Activated CD8-positive, alpha-beta memory T cell treated with anti-CD3 and anti-CD28 coated beads, Interleukin-2, amount 50 U/mL, for 4 hours (primary cell): ENCODE data around the gene NDUFA11.

Experiments used
- DNase-seq: peaks from one replicate; pipeline ENCODE4 v3.0.0-alpha.2; 2020

The NDUFA11 gene

DNA sequence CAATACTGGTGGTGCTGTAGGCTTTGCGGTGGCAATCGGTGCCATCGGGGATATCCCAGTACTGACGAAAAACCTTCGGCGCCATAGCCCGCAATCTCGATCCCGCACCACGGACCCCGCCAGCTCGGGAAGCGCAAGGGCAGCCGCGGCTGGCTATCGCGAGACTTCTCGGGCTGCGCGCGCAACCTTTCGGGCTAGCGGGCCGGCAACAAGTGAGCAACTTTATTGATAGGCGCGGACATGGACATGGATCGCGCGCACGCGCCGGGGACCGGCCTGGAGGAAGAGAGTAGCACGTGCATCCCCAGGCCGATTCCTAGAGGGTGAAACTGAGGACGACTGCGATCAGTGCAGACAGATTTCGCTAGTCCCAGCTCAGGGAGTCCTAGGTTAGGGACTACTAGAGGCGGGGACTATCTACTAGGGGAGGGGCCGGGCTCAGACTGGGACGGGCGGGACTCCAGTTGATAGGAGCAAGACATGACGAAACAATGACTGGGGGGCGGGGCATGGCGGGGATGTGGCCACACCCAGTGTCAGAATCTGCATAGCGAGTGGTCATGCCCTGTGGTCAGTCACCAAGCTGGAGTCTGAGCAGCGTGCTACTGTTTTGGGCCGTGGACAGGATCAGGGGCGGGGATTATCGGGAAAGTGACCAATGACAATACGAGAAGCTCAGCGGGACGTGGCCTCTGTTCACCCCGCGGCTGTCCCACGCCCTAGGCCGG, at the start of gene NDUFA11:
TSS of gene NDUFA11 (minus strand) at position 167 of the 728 bp plus-strand sequence. CDS start at position 85, 82 bp downstream.
- peak; percentile 96 for DNase-seq

DNA sequence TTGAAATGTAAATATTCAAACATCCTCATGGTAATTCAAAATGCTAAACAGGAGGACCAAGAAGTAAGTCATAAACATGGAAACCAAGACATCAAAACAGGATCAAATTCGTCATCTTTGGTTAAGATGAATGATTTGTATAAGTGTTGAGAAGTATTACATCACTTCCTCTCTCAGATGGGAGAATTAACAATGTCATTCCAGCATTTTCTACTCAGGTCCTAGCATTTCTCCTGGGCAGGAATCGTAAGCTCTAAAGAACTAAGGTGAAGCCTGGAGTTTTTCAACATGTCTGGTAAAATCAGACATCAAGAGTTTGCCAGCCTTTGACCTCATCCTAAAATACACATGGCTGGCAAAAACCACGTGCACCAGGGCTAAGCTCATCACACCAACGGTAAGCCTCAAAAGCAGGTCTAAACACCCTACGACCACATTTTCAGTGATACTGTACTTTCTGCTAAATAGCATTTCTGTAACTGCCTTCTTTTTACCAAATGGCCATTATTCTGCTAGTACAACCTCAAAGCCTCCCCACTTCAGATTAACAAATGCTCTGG, 49.5 kb upstream of the NDUFA11 start:
- DNase-seq: no peak

DNA sequence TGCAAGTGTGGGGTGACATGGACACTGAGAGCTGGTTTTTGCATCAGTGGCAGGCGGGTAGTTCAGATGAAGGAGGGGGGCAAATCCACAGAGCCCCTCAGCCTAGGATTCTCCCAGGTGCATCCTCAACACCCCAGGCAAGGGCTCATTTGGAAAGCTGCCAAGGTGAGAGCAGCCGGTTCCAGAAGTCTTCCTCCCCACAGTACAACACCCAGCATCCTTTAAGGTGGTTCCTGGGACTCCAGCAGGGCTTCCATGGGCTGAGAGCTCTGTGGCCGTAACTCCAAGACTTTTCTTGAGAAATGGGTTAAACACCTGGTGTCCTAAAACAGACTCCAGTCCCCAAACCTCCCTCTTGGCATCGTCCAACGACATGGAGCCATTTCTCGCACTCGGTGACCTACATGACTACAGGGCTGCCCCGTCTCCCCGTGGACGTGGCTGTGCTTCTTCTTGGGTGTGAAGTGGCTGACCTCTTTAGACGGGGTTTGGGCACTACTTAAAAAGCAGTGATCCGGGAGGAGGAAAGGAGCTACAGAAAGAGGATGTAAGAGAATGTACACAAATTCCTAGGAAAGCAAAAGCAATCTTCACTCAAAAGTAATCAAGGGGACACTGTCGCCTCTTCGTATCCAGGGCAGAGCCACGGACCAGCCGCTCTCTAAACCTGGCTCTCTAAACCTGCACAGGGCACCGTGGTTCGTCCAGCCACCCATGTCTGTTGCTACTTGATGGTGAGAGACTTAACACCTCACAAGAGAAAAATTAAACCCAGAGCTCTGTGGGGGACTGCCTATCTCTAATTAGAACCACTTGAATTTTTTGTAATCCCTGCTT, 48.8 kb upstream of the NDUFA11 start:
- no peak for DNase-seq

DNA sequence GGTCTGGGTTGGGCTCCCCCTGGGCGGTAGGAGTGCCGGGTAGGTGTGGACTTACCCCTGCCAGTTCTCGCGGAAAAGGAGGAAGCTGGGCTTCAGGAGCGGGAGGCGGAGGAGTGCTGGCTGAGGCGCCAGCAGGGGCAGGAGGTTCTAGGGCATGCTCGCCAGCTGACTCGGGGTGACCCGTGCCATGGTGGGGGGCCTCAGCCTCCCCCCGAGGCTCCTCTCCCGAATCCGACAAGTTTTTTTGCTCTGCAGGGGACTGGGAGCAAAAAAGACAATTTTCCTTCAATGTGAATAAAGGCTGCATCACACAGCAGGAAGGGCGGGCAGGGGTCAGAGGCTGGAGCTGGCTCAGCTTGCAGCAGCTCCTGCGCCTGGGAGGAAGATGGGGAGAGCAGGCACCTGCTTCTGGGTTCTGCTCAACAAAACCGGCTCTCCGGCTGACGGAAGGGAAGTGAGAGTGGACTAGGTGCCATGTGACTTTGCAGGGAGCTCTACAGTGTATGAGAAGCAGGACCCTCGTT, 47.8 kb upstream of the NDUFA11 start:
- DNase-seq: no peak

DNA sequence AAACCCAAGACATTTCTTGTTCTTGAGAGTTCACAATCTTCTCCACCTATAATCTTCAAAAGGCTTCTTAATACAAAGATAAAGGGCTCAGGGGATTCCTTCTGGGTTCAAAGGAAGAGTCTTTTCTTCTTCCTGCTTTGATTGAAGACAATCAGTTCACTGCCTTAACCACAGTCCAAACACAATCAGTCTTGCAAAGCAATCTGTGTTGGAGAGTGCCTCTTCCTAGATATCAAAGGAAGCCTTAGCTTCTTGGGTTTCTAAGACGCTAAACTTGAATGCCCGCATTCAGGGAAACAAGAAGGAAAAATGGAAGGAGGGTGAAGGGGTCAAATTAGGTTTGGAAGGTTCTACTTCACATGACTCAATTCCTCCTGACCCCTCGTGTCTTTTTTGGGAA, 47.2 kb upstream of the NDUFA11 start:
- DNase-seq: no peak

DNA sequence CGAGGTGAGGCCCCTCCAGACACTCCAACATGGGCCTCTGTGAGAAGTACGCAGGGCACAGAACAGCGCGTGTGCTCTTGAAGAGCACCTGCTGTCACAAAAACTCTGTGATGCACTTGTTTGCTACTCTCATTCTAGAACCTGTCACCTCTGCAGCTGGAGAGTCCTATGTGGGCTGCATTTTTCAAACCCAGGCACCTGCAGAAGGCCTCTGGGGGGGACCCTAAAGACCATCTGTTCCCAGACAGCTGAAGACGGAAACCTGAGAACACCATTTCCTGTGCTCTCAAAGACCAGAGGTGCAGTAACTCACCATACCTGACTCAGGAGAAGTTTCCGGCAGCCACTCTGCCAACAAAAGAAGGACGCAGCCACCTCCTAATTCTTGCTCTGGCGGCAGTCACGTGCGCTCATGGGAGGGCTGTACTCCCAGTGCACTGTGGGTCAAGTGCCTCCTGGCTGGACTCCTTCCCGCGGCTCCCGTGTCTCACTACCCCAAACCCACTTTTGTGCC, 46.3 kb upstream of the NDUFA11 start:
- DNase-seq: peak; percentile 26

DNA sequence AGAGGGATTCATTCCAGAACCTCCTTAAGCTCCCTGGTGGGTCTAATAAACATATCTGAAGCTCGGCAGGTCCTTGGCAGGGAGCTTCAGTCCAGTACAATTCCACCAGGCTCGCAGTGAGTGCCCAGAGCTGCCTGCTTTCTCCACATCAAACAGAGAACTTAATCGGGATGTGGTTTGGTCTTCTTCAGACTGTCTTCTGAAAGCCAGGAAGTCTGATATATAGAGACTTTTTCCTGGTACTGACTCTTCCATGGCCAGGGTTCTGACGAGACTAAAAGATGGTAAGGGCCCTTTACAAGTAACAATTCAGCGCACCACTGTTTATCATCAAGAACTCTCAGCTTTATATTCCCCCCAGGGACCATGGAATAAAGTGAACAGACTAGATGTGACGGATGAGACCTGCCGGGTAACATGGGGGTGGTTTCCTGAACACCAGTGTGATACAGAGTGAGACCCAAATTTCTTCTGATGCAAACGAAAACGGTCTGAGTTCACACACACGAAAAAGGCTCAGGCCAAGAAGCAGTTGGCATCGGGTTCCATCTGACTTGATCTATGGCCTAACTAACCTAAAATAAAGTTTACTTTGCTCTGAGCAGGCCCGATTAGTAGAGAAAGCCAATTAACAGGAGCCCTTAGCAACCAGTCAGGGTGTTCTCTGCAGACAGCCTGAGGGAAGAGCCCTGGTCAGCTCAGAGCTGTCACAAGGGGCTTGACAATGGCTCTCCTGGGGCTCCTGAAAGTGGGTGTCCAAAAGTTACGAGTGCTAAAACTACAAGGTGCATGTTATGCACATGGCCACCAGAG, 45.4 kb upstream of the NDUFA11 start:
- DNase-seq: no peak

DNA sequence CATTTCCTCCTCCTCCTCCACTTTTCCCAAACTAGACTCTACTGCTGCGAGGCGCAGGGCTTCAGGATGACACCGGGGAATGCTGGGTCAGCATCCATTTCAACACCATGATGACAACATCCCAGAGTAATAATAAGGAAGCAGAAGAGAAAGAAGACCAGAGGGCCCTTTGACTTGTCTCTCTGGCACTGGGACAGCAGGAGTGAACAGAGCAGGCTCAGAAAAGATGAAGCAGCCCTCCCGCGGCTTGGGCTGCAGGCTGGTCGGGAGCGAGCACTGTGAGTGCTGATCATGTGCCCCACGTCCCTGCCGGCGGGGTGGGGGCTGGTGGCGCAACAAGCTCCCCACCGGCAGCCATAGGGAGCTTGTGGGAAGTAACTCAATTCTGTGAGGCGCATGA, 43.8 kb upstream of the NDUFA11 start:
- no peak for DNase-seq

DNA sequence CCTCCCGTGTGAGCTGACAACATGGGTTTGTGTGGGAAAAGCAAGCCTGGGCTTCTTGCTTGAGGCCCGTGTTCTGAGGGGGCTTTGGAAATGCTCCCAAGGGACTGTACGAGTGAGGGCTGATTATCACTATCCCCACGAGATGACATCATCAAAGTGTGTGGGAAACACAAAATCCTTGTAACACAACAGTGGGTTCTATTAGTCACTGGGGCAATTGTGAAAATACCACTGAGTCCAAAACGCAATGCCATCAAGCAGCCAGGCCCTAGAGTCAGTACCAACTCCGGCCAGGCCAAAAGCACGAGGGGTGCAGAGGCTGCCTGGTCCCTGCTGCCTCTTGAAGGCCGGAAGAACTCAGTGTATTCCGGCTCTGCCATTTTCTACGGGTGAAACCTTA, 40.0 kb upstream of the NDUFA11 start:
- DNase-seq: no peak

DNA sequence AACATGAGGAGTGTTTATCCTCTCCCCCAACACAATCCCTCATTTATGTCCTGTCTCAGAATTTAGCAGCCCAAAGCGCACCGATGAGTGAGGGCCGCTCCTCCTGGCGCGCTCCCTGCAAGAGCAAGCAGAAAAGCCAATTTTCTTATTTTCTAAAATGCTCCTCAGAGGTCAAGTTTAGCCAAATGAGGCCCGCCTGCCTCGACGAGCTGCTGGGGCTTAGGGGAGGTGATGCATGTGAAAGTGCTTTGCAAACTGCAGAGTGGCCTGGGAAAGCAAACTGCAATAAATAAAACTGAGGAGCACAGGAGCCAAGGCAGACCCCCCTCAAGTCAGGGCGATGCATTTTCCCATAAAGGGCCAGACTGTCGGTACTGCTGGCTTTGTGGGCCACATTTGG, 39.5 kb upstream of the NDUFA11 start:
- DNase-seq: no peak

DNA sequence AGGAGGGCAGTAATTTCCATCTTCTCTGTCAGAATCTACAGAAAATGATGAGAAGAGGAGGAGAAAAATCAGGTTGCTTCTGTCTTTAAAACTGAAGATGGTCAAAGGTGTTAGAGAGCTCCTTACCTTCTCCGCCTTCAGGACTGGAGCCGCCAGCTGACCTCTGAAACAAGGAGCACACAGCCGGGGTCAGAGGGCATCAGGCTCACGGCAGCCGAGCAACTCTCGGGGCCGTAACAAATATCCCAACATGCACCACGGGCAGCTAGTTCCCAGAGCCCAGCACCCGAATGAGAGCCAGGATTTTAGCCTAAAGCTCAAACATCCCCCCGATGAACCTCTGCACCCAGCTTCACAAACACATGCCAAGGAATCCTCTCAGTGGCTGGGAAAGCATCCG, 38.1 kb upstream of the NDUFA11 start:
- DNase-seq: no peak

DNA sequence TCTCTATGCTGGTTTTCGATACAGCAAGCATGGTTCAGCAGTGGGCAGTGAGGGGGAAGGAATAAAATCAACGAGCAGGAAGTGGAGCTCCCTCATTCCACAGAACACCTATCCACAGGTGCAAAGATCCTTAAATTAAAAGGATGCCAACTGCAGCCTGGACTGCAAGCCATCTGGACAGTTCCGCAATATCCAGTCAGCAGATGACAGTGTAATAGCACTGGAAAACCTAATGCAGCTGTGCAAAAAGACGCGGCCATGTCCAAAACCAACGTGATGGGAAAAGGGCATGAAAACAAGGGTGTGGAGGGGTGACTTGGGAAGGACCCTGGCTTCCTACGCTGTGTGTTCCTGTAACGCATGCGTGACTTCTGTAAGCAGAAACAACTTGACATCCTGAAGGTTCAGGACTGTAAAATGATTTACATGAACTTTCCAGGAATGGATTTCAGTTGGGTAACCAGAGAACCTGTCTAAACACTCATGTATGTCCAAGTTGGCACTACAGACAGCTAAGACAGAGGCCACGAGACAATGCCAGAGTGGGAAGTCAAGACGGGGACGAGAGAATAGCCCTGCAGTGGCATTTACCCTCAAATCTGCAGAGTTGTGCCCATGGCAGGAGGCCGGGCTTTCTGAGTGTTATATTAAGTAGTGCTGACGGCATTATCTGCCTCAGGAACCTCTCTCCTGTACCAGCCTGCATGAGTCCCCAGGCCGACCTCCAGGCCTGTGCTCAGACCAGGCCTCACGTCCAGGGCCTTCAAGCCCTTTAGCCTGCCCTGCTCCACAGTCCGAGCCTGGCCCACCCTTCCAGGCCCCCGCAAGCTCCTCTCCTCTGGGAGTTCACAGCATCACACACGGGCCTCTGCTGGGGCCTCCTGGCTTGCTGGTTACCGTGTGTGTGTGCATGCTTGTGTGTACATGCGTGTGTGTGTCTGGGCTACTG, 36.9 kb upstream of the NDUFA11 start:
- DNase-seq: no peak

DNA sequence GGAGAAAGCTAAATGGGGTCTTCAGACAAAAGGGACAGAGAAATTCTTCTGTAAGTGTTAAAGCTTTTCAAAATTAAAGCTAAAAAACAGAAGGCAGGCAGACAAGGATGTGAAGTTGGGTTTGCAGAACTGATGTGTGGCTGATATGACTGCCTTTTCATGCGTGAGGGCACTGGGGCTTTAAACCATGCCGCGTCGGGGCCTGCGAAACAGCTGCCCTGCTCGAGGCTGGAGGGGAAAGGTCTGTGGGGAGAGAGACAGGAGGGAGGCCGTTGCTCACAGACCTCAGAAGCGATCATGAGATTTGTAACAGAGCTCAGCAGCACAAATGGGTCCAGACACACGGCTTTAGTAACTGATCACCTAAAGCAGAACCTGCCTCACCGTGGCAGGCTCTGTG, 34.0 kb upstream of the NDUFA11 start:
- DNase-seq: no peak

DNA sequence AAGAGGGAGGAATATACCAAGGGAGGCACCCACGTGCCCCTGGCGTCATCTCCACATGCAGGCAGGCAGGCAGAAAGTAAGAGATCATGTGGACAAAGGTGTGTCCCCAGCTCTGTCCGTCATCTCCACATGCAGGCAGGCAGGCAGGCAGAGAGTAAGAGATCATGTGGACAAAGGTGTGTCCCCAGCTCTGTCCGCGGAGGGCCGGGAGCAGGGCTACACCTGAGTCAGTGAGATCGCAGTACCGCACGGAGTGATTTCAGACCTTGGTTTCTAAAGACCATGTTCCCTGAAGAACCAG, 32.7 kb upstream of the NDUFA11 start:
- no peak for DNase-seq

DNA sequence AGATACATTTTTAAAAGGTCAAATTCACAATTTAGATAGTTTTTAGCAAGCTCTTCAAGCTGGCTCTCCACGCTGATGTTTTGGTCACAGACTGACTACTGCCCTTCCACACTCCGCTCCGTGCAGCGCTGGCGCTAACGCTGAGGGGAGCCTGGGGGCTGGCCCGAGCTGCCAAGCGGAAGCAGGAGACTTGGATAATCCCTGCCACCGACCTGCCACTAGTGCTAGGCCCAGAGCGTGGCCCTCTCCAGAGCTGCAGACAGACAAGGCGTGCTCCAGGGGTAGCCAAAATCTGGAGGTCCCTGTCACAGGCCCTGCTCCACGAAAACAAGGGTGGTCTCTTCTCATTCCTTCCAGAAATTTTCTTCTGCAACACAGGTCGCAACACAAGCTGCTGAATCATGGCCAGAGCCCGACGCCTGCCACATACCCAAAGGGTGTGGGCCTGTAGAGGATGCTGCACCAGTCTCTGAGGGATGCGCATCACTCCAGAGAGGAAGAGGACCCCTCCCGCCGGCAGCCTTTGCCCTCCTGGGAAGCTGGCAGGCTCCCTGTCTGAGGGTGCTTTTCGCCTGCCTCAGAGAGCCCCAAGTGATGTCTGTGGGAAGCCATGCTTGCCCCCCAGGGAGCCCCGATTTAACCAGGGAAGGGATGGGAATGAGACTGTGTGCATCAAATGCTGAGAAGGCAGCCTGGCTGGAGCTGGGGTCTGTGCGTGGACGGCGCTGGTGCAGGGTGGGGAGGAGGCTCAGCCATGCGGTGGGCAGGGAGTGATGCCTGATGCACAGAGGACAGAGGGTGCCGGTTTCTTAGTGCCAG, 32.1 kb upstream of the NDUFA11 start:
- no peak for DNase-seq

DNA sequence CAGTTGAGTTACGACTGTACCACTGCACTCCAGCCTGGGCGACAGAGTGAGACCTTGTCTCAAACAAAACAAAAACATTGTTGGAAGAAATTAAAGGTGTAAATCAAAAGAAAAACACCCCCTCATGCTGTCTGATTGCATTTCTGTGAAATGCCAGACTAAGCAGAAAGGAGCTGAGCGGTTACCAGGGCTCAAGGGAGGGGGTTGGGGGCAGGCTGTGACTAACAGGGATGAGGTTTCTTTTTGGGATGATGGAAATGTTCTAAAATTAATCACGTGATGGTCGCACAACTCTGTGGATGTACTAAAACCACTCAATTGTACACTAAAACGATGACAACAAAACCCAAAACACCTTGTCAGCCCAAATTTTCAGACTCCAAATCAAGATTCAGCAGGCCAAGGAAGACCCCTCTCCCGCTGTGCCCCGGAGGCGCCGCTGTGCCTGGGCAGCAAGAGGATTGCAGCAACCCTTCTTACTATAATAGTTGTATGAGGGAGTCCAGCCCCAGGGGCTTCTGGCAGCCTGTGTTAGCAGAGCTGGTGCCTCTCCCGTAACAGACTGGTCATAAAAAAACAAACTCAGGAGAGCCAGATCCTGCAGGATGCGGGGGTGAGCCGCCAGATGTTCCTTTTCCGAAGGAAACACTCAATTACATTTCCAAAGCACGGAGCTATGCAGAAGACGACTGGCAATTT, 31.3 kb upstream of the NDUFA11 start:
- no peak for DNase-seq

DNA sequence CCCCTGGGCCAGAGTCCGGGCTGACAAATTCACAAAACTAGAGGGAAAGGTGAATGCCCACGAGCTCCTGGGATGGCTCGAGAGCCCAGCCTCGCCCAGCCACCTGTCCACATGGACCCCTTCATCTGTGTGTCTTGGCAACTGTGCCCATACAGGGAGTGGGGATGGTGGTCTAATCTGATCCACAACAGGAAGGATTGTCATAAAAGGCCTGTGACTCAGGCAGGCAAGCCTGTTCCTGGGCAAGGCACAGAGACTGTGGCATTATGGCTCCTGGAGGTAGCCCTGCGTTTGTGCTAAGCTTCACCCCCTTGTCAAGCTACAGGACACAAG, 30.4 kb upstream of the NDUFA11 start:
- DNase-seq: no peak

DNA sequence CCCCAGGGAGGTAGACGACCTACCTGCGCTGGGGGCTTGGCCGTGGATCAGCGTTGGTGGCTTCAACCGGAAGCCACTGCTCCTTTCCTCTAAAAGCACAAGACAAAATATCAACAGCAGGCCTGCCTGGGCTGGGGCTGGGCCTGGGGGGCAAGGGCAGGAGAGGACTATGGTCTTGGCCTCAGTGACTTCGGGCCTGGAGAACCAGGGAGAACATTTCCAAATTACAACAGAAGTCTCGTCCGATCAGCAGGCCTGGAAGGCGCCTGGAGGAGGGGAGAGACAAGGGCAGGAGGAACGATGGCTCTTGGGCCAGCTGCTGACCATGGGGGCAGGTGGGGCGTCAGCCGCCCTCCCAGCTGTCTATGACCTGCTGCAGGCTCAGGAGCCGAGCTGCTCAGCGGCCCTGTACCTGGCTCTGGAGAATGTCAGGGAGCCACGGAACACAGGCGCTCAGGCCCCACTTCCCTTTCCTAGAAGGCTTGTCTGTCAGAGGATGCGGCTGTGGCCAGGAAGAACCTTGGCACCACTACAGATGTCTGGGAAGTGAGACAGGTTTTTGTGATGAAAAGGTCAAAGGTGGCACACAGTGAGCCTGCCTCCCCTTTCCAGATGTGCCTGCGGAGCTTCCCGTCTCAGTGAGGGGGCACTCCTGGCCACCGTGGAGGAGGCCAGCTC, 29.9 kb upstream of the NDUFA11 start:
- no peak for DNase-seq

DNA sequence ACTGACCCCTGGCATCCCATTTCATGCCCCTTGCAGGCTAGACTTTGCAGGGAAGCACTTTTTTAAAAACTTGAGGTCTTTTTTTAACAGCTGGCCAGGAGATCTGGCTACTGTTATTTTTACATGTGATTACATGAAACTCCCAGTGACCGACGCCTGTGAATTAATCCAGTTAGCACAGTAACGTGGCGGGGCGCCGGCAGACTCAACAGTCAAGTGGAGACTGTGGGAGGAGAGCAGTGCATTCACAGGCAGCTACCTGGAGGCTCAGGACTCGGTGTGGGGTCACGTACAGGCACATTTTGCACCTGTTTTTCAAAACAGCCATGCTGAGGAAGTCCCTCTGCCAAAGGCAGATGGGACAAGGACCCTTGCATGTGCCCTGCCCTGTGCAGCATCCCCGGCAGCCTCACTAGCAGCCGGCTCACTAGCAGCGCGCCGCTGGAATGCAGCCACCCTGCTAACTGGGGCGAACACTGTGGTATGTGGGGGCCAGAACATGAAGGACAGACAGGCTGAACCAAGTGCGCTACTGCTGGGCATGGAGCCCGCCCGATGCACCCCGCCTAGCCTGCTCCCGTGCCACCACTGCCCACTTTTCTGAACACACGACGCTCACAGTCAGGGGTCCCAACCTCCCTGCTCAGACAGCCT, 29.1 kb upstream of the NDUFA11 start:
- no peak for DNase-seq
